Fibroblast of pulmonary artery (primary cell): ENCODE data around the gene BOLA1.

ENCODE experiments used
- DNase-seq: peaks from one replicate; pipeline ENCODE4 v3.0.0-alpha.2; 2010; ENCODE audit warnings: low read depth
- H3K4me3 ChIP-seq: replicated peaks from 2 replicates; pipeline ENCODE4 v1.5.1; 2011; ENCODE audit warnings: low read depth, mild to moderate bottlenecking, control low read depth, low read length, moderate library complexity
- TF ChIP-seq, protein P1 (sequence below): IDR thresholded peaks from 2 replicates; pipeline ENCODE4 v1.5.1; 2011; ENCODE audit warnings: mild to moderate bottlenecking, control low read depth, low read length, inconsistent platforms; ENCODE audit errors: missing control alignments

Gene BOLA1

DNA sequence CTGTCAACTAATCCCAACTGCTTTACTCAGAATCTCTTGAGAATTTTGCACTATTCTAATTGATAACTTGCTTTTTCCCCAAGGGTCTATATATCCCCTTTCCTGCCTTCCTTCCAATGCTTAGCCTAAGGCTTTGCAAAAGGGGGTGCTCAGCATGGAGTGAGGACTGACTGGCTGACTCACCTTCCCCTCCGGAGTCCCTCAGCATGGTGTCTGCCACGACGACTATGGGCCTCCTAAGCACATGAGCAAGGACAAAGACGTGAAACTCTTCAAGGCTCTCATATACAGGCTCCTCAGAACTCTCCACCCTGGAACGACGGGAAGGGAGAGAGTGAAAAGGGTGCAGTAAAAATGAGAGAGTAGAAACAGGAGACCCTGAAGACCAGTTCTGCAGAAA is 50.5 kb downstream of the BOLA1 start:
- TF ChIP-seq, protein P1, sequence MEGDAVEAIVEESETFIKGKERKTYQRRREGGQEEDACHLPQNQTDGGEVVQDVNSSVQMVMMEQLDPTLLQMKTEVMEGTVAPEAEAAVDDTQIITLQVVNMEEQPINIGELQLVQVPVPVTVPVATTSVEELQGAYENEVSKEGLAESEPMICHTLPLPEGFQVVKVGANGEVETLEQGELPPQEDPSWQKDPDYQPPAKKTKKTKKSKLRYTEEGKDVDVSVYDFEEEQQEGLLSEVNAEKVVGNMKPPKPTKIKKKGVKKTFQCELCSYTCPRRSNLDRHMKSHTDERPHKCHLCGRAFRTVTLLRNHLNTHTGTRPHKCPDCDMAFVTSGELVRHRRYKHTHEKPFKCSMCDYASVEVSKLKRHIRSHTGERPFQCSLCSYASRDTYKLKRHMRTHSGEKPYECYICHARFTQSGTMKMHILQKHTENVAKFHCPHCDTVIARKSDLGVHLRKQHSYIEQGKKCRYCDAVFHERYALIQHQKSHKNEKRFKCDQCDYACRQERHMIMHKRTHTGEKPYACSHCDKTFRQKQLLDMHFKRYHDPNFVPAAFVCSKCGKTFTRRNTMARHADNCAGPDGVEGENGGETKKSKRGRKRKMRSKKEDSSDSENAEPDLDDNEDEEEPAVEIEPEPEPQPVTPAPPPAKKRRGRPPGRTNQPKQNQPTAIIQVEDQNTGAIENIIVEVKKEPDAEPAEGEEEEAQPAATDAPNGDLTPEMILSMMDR, result no peak
- H3K4me3 ChIP-seq, result no peak overlapping the region
- DNase-seq, result no peak
